Neural crest cell (in vitro differentiated cells): ENCODE results near the gene HAP1. TPM values are rescaled to one million over a fixed set of nuclear protein-coding genes. Genes with fewer than 3 reads are reported as not detected.
"Not testable (repeated sequence)": the region's sequence is repeated elsewhere in the genome, so short reads cannot be mapped to it uniquely, and the experiment has no call there.

Experiments
- DNase-seq: peaks from one replicate; pipeline ENCODE4 v3.0.0; 2021; ENCODE audit warnings: low read depth, mixed read lengths, low spot score
- H3K27ac Mint-ChIP-seq: one replicate; pipeline ENCODE4 v1.8.0; 2021; ENCODE audit warnings: mild to moderate bottlenecking, mixed read lengths; ENCODE audit not compliant: unreplicated experiment
- H3K27me3 Mint-ChIP-seq: 2 replicates; pipeline ENCODE4 v1.8.0; 2021; ENCODE audit warnings: low read depth, mild to moderate bottlenecking, mixed read lengths
- H3K36me3 Mint-ChIP-seq: 2 replicates; pipeline ENCODE4 v1.8.0; 2021; ENCODE audit warnings: low read depth, mild to moderate bottlenecking, mixed read lengths
- H3K4me1 Mint-ChIP-seq: 2 replicates; pipeline ENCODE4 v1.8.0; 2021; ENCODE audit warnings: mixed read lengths
- H3K4me3 Mint-ChIP-seq: one replicate; pipeline ENCODE4 v1.8.0; 2021; ENCODE audit warnings: mild to moderate bottlenecking, mixed read lengths
- H3K9me3 Mint-ChIP-seq: 2 replicates; pipeline ENCODE4 v1.8.0; 2021; ENCODE audit warnings: mixed read lengths
- CTCF ChIP-seq: fragments of 200-600 bp; sonication (generic); conservative IDR thresholded peaks from 2 replicates; pipeline ENCODE4 v1.5.0; 2021; ENCODE audit warnings: antibody characterized with exemption, mild to moderate bottlenecking
- total RNA-seq: library from RNA; stranded (reverse); gene quantifications from 2 replicates; pipeline ENCODE4 v1.2.1, GENCODE V29; 2021

Gene HAP1
- total RNA-seq, 1 donor from 2014 or later = 1.6 TPM

- H3K27ac Mint-ChIP-seq = no peak overlapping the region
- TF ChIP-seq CTCF = no peak
- H3K4me3 Mint-ChIP-seq = no peak overlapping the region
- no peaks in the 10 kb centered on the region for H3K27me3 Mint-ChIP-seq
- no peaks in the 10 kb centered on the region for H3K36me3 Mint-ChIP-seq
- H3K4me1 Mint-ChIP-seq = peaks cover 47% of the 10 kb centered on the region
- DNase-seq = no peak
- H3K9me3 Mint-ChIP-seq = no peaks in the 10 kb centered on the region
These were observed 42.7 kb upstream of the HAP1 start for GRCh38 chr17:41777157-41777573.

GRCh38 chr17:41776262-41776900 lies 41.9 kb upstream of the HAP1 start:
- H3K27me3 Mint-ChIP-seq, H3K36me3 Mint-ChIP-seq, H3K27ac Mint-ChIP-seq, H3K9me3 Mint-ChIP-seq, DNase-seq, H3K4me3 Mint-ChIP-seq: not testable (repeated sequence)
- H3K4me1 Mint-ChIP-seq = peaks cover 39% of the 10 kb centered on the region

GRCh38 chr17:41775394-41776226 lies 41.2 kb upstream of the HAP1 start:
- no peaks in the 10 kb centered on the region for H3K9me3 Mint-ChIP-seq
- peak overlapping the region; percentile 8 for H3K4me3 Mint-ChIP-seq
- H3K36me3 Mint-ChIP-seq = no peaks in the 10 kb centered on the region
- no peak for TF ChIP-seq CTCF
- peaks cover 37% of the 10 kb centered on the region for H3K4me1 Mint-ChIP-seq
- H3K27me3 Mint-ChIP-seq = no peaks in the 10 kb centered on the region
- peak; percentile 16 for DNase-seq
- H3K27ac Mint-ChIP-seq = peak overlapping the region; percentile 90

GRCh38 chr17:41773731-41774193 lies 39.3 kb upstream of the HAP1 start:
- H3K9me3 Mint-ChIP-seq = no peaks in the 10 kb centered on the region
- H3K4me1 Mint-ChIP-seq = peaks cover 37% of the 10 kb centered on the region
- DNase-seq = no peak
- H3K27ac Mint-ChIP-seq = no peak overlapping the region
- TF ChIP-seq CTCF = no peak
- no peaks in the 10 kb centered on the region for H3K27me3 Mint-ChIP-seq
- peak overlapping the region; percentile 19 for H3K4me3 Mint-ChIP-seq
- no peaks in the 10 kb centered on the region for H3K36me3 Mint-ChIP-seq

- no peaks in the 10 kb centered on the region for H3K9me3 Mint-ChIP-seq
- no peaks in the 10 kb centered on the region for H3K27me3 Mint-ChIP-seq
- DNase-seq = no peak
- H3K4me3 Mint-ChIP-seq = no peak overlapping the region
- TF ChIP-seq CTCF = no peak
- no peaks in the 10 kb centered on the region for H3K36me3 Mint-ChIP-seq
- no peak overlapping the region for H3K27ac Mint-ChIP-seq
- H3K4me1 Mint-ChIP-seq = peaks cover 37% of the 10 kb centered on the region
These were observed 38.7 kb upstream of the HAP1 start for GRCh38 chr17:41773190-41773588.

GRCh38 chr17:41772586-41773189 lies 38.2 kb upstream of the HAP1 start:
- H3K9me3 Mint-ChIP-seq = no peaks in the 10 kb centered on the region
- no peak for TF ChIP-seq CTCF
- H3K27me3 Mint-ChIP-seq = no peaks in the 10 kb centered on the region
- DNase-seq = no peak
- H3K27ac Mint-ChIP-seq = peak overlapping the region; percentile 86
- H3K36me3 Mint-ChIP-seq = no peaks in the 10 kb centered on the region
- peaks cover 37% of the 10 kb centered on the region for H3K4me1 Mint-ChIP-seq
- H3K4me3 Mint-ChIP-seq = no peak overlapping the region
